Breast epithelium (tissue), 4 donors: Measurements from ENCODE around the gene ABLIM2. TPM values are rescaled to one million over a fixed set of nuclear protein-coding genes. Genes with fewer than 3 reads are reported as not detected.

Source experiments
- DNase-seq, 2 donors: peaks; one replicate each; pipeline ENCODE4 v3.0.0-alpha.2; 2019; ENCODE audit warnings: low spot score in 2 of 2
- H3K27ac ChIP-seq, 2 donors: fragments of 200-600 bp; sonication (generic) in 1 of 2; one replicate each; pipeline ENCODE4 v1.5.1; 2016 to 2019; ENCODE audit warnings: mild to moderate bottlenecking in 1 of 2
- H3K27me3 ChIP-seq, 2 donors: fragments of 200-600 bp; sonication (generic) in 1 of 2; one replicate each; pipeline versions ENCODE4 v1.5.1 to v1.6.0; 2017 to 2019; ENCODE audit warnings: control low read depth in 1 of 2, mild to moderate bottlenecking in 1 of 2
- H3K36me3 ChIP-seq: fragments of 200-600 bp; one replicate; pipeline ENCODE4 v1.5.1; 2019
- H3K4me1 ChIP-seq, 2 donors: fragments of 200-600 bp; sonication (generic); one replicate each; pipeline ENCODE4 v1.5.1; 2016 to 2019; ENCODE audit warnings: control low read depth in 1 of 2
- H3K4me3 ChIP-seq, 3 donors: fragments of 200-600 bp; sonication (generic); 1 replicate in 2 of 3; 2 replicates in 1 of 3; pipeline ENCODE4 v1.5.1; 2016 to 2019; ENCODE audit warnings: mild to moderate bottlenecking in 3 of 3, moderate library complexity in 2 of 3
- H3K9me3 ChIP-seq, 2 donors: fragments of 200-600 bp; sonication (generic) in 1 of 2; one replicate each; pipeline ENCODE4 v1.5.1; 2016 to 2019; ENCODE audit warnings: control low read depth in 1 of 2
- CTCF ChIP-seq, 3 donors: fragments of 450-650 bp; IDR thresholded peaks; one replicate each; pipeline ENCODE4 v1.5.1; 2016 to 2017; ENCODE audit warnings: antibody characterized with exemption in 3 of 3, mild to moderate bottlenecking in 3 of 3, moderate library complexity in 3 of 3
- POLR2A ChIP-seq: fragments of 450-650 bp; IDR thresholded peaks from one replicate; pipeline ENCODE4 v1.6.1; 2016; ENCODE audit warnings: antibody characterized with exemption, mild to moderate bottlenecking, moderate library complexity
- POLR2AphosphoS5 ChIP-seq, 3 donors: sonication (generic); formaldehyde crosslinking; IDR thresholded peaks; one replicate each; pipeline ENCODE4 v1.6.1; 2017; ENCODE audit warnings: antibody characterized with exemption in 3 of 3
- intact Hi-C: fragments of 100-400 bp; cut with DNase I; formaldehyde crosslinking; loops from one replicate; pipeline ENCODE4 v1.15.1; 2023; ENCODE audit warnings: low total_unique reads
- total RNA-seq, 3 donors: library from RNA; depleted of rRNA; stranded (reverse); fragments of >200 nt; gene quantifications; one replicate each; pipeline ENCODE4 v1.1.0, GENCODE V29; 2016

ABLIM2 gene
- total RNA-seq, 3 donors from 2014 or later: 4.8 to 11.5 (median 8.2) TPM

DNA sequence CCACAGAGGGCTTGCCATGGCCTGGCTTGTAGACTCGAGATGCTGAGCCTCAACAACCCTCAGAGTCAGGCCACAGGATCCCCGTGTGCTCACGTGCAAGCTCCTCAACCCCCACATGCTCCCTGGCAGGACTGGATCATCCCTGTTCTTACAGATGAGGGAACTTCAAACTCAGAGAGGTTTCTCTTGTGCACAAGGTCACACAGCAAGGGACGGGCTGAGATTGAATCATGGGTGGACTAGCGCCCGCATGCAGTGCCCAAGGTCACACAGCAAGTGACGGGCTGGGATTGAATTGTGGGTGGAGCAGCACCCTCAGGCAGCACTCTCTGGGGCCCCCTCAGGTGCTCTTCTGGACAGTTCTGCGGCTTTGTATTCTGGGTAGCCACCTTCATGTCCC is 158.4 kb downstream of the ABLIM2 start:
- Histone ChIP-seq H3K36me3 (no peaks in the 10 kb centered on the region), H3K27ac (no peak overlapping the region), H3K9me3 (peaks cover 6 to 7% of the 10 kb centered on the region in 2 donors), H3K27me3 (no peaks in the 10 kb centered on the region), H3K4me1 (no peaks in the 10 kb centered on the region), H3K4me3 (no peak overlapping the region)
- no peak for DNase-seq
- no peak for TF ChIP-seq POLR2AphosphoS5 (IDR thresholded peaks at IDR 0.05)
- TF ChIP-seq POLR2A: no peak
- TF ChIP-seq CTCF (IDR thresholded peaks at IDR 0.05): no peak
- intact Hi-C loops: no loop called here

DNA sequence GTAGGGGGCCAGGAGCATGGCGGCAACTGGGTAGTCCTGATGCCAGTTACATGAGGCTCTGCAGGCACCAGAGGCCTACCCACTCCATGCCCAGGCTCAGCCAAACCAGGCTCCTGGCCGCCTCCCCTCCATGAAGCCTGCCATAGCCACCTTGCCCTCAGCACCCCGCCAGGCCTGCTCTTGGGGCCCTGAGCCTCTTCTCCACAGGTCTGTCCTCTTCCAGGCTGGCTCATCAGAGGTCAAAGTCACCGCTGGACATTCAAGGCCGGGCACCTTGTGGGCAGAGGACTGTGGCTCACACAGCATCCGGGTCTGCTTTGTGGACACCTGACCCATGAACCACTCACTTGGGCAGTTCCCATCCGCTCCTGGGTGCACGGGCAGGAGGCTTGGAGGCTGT is 158.9 kb downstream of the ABLIM2 start:
- Histone ChIP-seq H3K27ac (no peak overlapping the region), H3K9me3 (peaks cover 6 to 7% of the 10 kb centered on the region in 2 donors), H3K4me1 (no peaks in the 10 kb centered on the region), H3K4me3 (no peak overlapping the region), H3K36me3 (no peaks in the 10 kb centered on the region), H3K27me3 (no peaks in the 10 kb centered on the region)
- no peak for TF ChIP-seq POLR2AphosphoS5 (IDR thresholded peaks at IDR 0.05)
- TF ChIP-seq POLR2A: no peak
- TF ChIP-seq CTCF (IDR thresholded peaks at IDR 0.05): no peak
- intact Hi-C loops: no loop called here
- DNase-seq: no peak

DNA sequence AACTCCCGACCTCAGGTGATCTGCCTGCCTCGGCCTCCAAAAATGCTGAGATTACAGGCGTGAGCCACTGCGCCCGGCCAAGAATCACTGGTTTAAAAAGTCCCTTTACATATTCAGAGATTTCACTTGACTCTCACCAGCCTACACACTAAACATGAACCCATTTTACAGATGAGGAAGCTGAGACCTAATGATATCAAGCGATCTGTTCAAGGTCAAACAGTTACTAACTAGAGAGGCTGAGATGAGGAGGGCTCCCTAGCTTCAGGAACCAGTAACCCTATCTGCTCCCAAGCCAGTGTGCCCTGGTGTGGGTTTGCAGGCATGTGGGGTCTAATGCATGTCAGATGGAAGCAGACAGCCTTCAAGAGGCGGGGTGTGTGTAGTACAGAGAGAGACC is 159.3 kb downstream of the ABLIM2 start:
- H3K4me3 ChIP-seq: no peak overlapping the region
- H3K9me3 ChIP-seq: peaks cover 6 to 7% of the 10 kb centered on the region in 2 donors
- no peak for TF ChIP-seq CTCF (IDR thresholded peaks at IDR 0.05)
- no peak for TF ChIP-seq POLR2AphosphoS5 (IDR thresholded peaks at IDR 0.05)
- TF ChIP-seq POLR2A: no peak
- DNase-seq: no peak
- no peak overlapping the region for H3K27ac ChIP-seq
- intact Hi-C loops: no loop called here
- H3K27me3 ChIP-seq: no peaks in the 10 kb centered on the region
- no peaks in the 10 kb centered on the region for H3K36me3 ChIP-seq
- H3K4me1 ChIP-seq: no peaks in the 10 kb centered on the region

GRCh38 chr4:7998447-7998846 is 160.2 kb downstream of the ABLIM2 start:
- H3K4me1 ChIP-seq: no peaks in the 10 kb centered on the region
- TF ChIP-seq CTCF (IDR thresholded peaks at IDR 0.05): no peak
- no peak for TF ChIP-seq POLR2AphosphoS5 (IDR thresholded peaks at IDR 0.05)
- no peak for TF ChIP-seq POLR2A

GRCh38 chr4:7995866-7996265 is 162.7 kb downstream of the ABLIM2 start:
- H3K27ac ChIP-seq: no peak overlapping the region
- no peak overlapping the region for H3K4me3 ChIP-seq
- TF ChIP-seq POLR2AphosphoS5 (IDR thresholded peaks at IDR 0.05) (no peak), POLR2A (no peak), CTCF (IDR thresholded peaks at IDR 0.05) (no peak)
- H3K36me3 ChIP-seq: no peaks in the 10 kb centered on the region
- no peaks in the 10 kb centered on the region for H3K27me3 ChIP-seq
- DNase-seq: no peak
- intact Hi-C loops: no loop called here
- no peaks in the 10 kb centered on the region for H3K4me1 ChIP-seq
- H3K9me3 ChIP-seq: peaks cover 6 to 7% of the 10 kb centered on the region in 2 donors

More at GRCh38 chr4:7998447-7998846, 160.2 kb downstream of the ABLIM2 start:
- intact Hi-C loops: no loop called here
- peaks cover 6 to 7% of the 10 kb centered on the region in 2 donors for H3K9me3 ChIP-seq
- DNase-seq: no peak
- H3K27ac ChIP-seq: no peak overlapping the region
- no peaks in the 10 kb centered on the region for H3K36me3 ChIP-seq
- H3K27me3 ChIP-seq: no peaks in the 10 kb centered on the region
- H3K4me3 ChIP-seq: no peak overlapping the region
